Kidney (tissue), 14 donors: ENCODE data around the gene ADGRA1. TPM values are rescaled to one million over a fixed set of nuclear protein-coding genes. Genes with fewer than 3 reads are reported as not detected.

Source experiments
- DNase-seq, 5 donors: peaks; one replicate each; pipeline ENCODE4 v3.0.0-alpha.2; 2013 to 2020
- FAIRE-seq: peaks from 2 replicates; lab custom pipeline; 2012; peaks lifted over from hg19 to GRCh38; lab: Jason Lieb, UNC
- H3K27ac ChIP-seq, 2 donors: one replicate each; pipeline ENCODE4 v1.7.0; 2013; ENCODE audit warnings: low read depth in 2 of 2, low read length in 2 of 2, inconsistent platforms in 1 of 2
- H3K27me3 ChIP-seq: one replicate; pipeline ENCODE4 v1.7.1; 2013; ENCODE audit warnings: low read length, inconsistent platforms; ENCODE audit not compliant: control insufficient read depth, insufficient read depth
- H3K36me3 ChIP-seq, 3 donors: one replicate each; pipeline versions ENCODE4 v1.7.0 to v1.7.1; 2013; ENCODE audit warnings: low read length in 3 of 3, control low read depth in 1 of 3, inconsistent platforms in 1 of 3; ENCODE audit not compliant: insufficient read depth in 3 of 3, control insufficient read depth in 2 of 3
- H3K4me1 ChIP-seq, 3 donors: one replicate each; pipeline versions ENCODE4 v1.7.0 to v1.7.1; 2013; ENCODE audit warnings: low read length in 3 of 3, inconsistent platforms in 1 of 3, low read depth in 1 of 3; ENCODE audit not compliant: control insufficient read depth in 2 of 3, insufficient read depth in 2 of 3
- H3K4me3 ChIP-seq, 3 donors: one replicate each; pipeline versions ENCODE4 v1.7.0 to v1.8.1; 2013; ENCODE audit warnings: low read length in 3 of 3, control low read depth in 1 of 3, inconsistent platforms in 1 of 3
- H3K9ac ChIP-seq, 3 donors: one replicate each; pipeline versions ENCODE4 v1.7.0 to v1.7.1; 2013; ENCODE audit warnings: low read length in 3 of 3, control low read depth in 1 of 3, inconsistent platforms in 1 of 3
- H3K9me3 ChIP-seq, 3 donors: one replicate each; pipeline versions ENCODE4 v1.7.0 to v1.7.1; 2013; ENCODE audit warnings: low read length in 3 of 3, control low read depth in 1 of 3, inconsistent platforms in 1 of 3; ENCODE audit not compliant: control insufficient read depth in 2 of 3, insufficient read depth in 1 of 3
- CTCF ChIP-seq: IDR thresholded peaks from 3 replicates; pipeline ENCODE4 v1.5.1; 2012; ENCODE audit warnings: mild to moderate bottlenecking, moderate library complexity, borderline replicate concordance; ENCODE audit not compliant: insufficient read depth; ENCODE audit errors: extremely low read depth
- intact Hi-C: fragments of 100-400 bp; cut with DNase I; formaldehyde crosslinking; loops from one replicate; pipeline ENCODE4 v1.11.1; 2022
- polyA plus RNA-seq: library from polyadenylated mRNA; stranded (reverse); fragments of 350-450 nt; fragmentation: Illumina TruSeq; extraction: RNeasy Lipid Tissue Mini Kit (QIAGEN cat#74804); gene quantifications from one replicate; pipeline ENCODE4 v1.2.3, GENCODE V29; 2014; ENCODE audit warnings: low read depth, low replicate concordance; ENCODE audit not compliant: insufficient read depth
- total RNA-seq: library from RNA; stranded (reverse); fragmentation: NEBNext Ultra II Directional; extraction: Animal tissue kit (Norgen Biotek cat#: 25700); gene quantifications from one replicate; pipeline ENCODE4 v1.2.1, GENCODE V29; 2021
- donor health status: control.
- donor health status: control.
- donor health status: control.
- donor health status: control.
- donor health status: control.
- donor health status: DM: yes; HTN: yes; CAD: no.
- donor health status: Normal renal cell carcinoma (clear cell type).

The ADGRA1 gene
- total and polyA plus RNA-seq, 2 donors from 2014 or later: 0.91 to 1.1 TPM

DNA sequence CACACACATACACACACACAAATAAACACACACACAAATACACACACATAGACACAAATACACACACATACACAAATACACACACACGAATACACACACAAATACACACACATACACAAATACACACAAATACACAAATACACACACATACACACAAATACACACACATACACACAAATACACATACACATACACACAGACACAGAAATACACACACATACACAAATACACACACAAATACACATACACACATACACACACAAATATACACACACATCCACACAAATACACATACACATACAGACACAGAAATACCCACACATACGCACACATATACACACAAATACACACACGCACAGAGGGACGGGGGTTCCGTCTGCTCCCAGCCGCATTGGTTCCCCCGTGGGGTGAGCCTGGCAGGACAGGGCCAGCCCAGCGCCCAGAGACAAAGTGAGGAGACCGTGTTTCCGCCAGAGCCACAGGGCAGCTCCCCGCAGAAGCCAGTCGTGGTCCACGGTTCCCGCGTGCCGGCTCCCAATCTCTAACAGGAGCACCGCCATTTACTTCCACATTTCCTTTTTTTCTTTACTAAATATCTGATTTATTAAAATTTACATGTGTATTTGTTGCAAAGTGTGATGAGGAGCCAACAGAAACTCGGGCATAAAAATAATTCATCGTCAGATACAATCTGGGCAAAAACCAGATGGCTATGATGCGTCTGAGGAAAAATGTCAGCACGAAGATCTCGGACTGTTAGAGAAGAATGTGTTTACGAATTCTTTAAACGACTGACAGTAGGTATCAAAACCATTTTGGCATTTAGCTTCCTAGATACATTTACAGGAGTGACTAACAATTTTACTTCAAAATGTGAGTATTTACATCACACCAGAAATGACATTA lies 69.2 kb downstream of the ADGRA1 start:
- FAIRE-seq (no peak), DNase-seq (no peak)

DNA sequence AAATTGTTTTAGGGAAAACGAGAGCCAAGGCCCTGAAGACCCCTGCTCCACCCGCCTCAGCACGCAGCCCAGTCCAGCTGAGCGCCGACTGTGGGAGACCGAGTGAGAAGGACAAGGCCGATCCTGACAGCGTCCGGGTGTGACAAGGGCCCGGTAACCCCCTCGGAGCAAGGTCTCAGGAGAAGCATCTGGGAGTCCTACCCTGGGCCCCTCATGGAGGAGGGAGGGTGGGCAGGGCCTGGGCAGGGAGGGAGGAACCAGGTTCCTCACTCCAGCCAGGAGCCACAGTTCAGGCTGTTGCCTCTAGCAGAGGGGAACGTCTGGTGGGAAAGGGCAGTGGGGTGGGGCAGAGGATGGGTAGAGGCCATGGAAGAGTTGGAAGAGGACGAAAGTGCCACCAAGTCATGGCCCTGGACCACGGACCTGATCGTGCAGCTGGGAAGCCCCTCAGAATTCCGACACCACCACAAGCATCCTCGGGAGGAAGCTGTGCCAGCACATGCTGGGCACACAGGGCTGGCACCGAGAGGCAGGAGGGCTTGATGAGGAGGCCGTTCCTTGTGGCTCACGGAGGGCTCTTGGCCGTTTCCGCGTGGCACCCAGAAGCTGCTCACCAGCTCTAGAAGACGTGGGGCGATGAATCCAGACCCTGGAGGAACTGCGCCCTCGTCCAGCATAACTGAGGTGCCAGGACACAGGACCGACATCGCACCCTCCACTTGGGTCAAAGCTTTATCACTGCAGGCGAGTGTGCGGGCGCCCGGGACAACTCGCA lies 70.1 kb downstream of the ADGRA1 start:
- intact Hi-C loops: no loop called here
- DNase-seq: no peak
- Histone ChIP-seq H3K36me3 (no peaks in the 10 kb centered on the region), H3K9me3 (no peaks in the 10 kb centered on the region), H3K27ac (no peak overlapping the region), H3K9ac (no peak overlapping the region), H3K4me3 (no peak overlapping the region), H3K4me1 (peaks cover 0 to 8% (median 0%) of the 10 kb centered on the region in 3 donors), H3K27me3 (no peaks in the 10 kb centered on the region)
- TF ChIP-seq CTCF: no peak
- no peak for FAIRE-seq

More for the DNA sequence above, 69.2 kb downstream of the ADGRA1 start:
- Histone ChIP-seq H3K4me1 (peaks cover 0 to 8% (median 0%) of the 10 kb centered on the region in 3 donors), H3K9ac (no peak overlapping the region), H3K27ac (no peak overlapping the region), H3K4me3 (no peak overlapping the region), H3K36me3 (no peaks in the 10 kb centered on the region), H3K9me3 (no peaks in the 10 kb centered on the region), H3K27me3 (no peaks in the 10 kb centered on the region)
- intact Hi-C loops: no loop called here
- no peak for TF ChIP-seq CTCF

GRCh38 chr10:133158437-133158755 lies 70.7 kb downstream of the ADGRA1 start:
- TF ChIP-seq CTCF: no peak
- no peak overlapping the region for H3K4me3 ChIP-seq
- no peaks in the 10 kb centered on the region for H3K36me3 ChIP-seq
- no peaks in the 10 kb centered on the region for H3K9me3 ChIP-seq
- H3K27me3 ChIP-seq: no peaks in the 10 kb centered on the region
- H3K27ac ChIP-seq: no peak overlapping the region
- no peak overlapping the region for H3K9ac ChIP-seq
- H3K4me1 ChIP-seq: peaks cover 0 to 8% (median 0%) of the 10 kb centered on the region in 3 donors
- intact Hi-C loops: no loop called here
- DNase-seq: no peak
- no peak for FAIRE-seq
